ENCODE results near the gene SMAD4. TPM values are rescaled to one million over a fixed set of nuclear protein-coding genes. Genes with fewer than 3 reads are reported as not detected.

The SMAD4 gene
- total RNA-seq, 2 experiments from 2014 or later = 72.0 to 75.1 TPM

DNA sequence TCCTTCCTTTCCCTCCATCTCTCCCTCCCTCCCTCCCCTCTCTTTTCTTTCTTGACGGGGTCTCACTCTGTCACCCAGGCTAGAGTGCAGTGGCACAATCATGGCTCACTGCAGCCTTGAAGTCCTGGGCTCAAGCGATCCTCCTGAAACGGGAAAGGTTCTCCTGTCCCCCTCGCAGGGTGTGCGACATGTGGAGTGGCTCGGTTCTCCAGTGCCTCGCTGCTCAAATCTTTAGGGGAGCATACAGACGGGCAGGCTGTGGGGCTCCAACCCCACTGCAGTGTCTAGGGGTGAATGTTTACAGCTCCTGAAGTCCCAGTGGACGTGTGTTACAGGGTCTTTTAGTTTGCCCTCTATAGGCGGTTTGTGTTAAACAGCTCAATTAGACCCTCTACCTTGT, 93.5 kb downstream of the SMAD4 start:
- Mint-ChIP-seq H3K4me1 (ENCODE audit: low read depth) (no peaks in the 10 kb centered on the region), H3K27me3 (ENCODE audit: low read depth) (no peaks in the 10 kb centered on the region), H3K9me3 (no peaks in the 10 kb centered on the region), H3K4me3 (no peak overlapping the region), H3K36me3 (ENCODE audit: low read depth) (no peaks in the 10 kb centered on the region), H3K27ac (no peak overlapping the region)
- CTCF ChIA-PET = no interaction called here
- intact Hi-C loops (cut with micrococcal nuclease) = no loop called here
- no peak for DNase-seq

DNA sequence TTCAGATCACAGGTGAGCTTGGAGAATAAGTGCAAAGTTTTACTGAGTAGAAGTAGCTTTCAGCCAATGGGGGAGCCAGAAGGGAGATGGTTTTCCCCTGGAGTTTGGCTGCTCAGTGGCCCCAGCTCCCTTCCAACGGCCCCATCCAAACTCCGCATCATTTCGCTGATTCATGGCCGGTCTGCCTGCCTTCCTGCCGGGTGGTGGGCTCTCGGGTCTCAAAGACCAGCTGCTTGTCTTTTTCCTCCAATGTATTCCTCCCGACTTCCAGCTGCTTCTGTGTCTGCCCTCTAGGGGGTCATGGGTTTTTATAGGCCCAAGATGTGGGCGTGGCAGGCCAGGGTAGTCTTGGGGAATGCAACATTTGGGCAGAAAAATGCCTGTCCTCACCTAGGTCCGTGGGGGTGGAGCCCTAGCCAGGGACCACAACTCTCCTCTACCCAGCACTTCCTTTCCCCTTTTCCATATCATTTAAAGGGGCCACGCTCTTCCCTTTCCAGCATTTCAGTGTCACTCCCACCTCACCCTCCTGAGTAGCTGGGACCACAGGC, 94.0 kb downstream of the SMAD4 start:
- Mint-ChIP-seq H3K9me3 (no peaks in the 10 kb centered on the region), H3K4me1 (ENCODE audit: low read depth) (no peaks in the 10 kb centered on the region), H3K4me3 (no peak overlapping the region), H3K27me3 (ENCODE audit: low read depth) (no peaks in the 10 kb centered on the region), H3K27ac (no peak overlapping the region), H3K36me3 (ENCODE audit: low read depth) (no peaks in the 10 kb centered on the region)
- CTCF ChIA-PET = no interaction called here
- intact Hi-C loops (cut with micrococcal nuclease) = no loop called here
- no peak for DNase-seq

DNA sequence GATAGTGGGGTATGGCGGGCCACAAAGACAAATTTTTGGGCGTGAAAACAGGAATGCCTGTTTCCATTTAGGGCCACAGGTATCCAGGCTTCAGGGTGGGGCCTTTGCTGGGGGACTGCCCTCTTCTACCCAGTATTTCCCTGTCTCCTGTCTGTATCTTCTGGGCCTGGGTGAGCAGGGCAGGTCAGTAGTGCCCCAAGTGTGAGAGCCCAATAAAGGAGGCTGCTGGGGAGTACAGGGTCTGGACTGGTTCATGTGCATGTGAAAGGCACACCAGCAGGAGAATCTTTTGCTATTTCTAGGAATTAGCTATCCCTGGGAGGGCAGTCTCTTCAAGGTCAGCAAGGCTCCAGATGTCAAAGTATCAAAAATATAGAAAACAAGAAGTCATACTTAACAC, 96.0 kb downstream of the SMAD4 start:
- H3K4me3 Mint-ChIP-seq = no peak overlapping the region
- no peak overlapping the region for H3K27ac Mint-ChIP-seq
- CTCF ChIA-PET = interaction anchor here (0.6 kb wide), 1 partner anchor 801 kb away, joined by 5 read pairs; no protein-coding TSS in a partner anchor
- no peaks in the 10 kb centered on the region for H3K27me3 Mint-ChIP-seq (ENCODE audit: low read depth)
- H3K9me3 Mint-ChIP-seq = no peaks in the 10 kb centered on the region
- H3K36me3 Mint-ChIP-seq (ENCODE audit: low read depth) = no peaks in the 10 kb centered on the region
- intact Hi-C loops (cut with micrococcal nuclease) = no loop called here
- no peaks in the 10 kb centered on the region for H3K4me1 Mint-ChIP-seq (ENCODE audit: low read depth)
- no peak for DNase-seq

DNA sequence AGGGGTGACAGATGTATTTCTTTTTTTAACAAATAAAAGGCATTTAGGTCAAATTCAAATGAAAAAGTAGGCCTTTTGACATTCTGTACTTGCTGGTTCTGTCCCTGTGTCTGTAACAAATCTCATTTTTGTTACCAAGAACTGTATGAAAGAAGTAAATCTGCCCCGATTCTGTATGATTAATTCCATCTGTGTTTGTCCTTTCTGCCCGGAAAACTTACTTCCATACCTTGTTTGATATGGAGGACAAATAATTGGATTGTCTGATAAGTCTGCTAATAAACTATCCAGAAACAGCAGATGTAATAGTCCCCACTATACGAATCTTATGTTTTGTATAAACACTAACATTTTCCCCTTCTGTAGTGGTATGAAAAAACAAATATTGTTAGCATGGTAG, 97.7 kb downstream of the SMAD4 start:
- Mint-ChIP-seq H3K27ac (no peak overlapping the region), H3K4me1 (ENCODE audit: low read depth) (no peaks in the 10 kb centered on the region), H3K27me3 (ENCODE audit: low read depth) (no peaks in the 10 kb centered on the region), H3K9me3 (no peaks in the 10 kb centered on the region), H3K36me3 (ENCODE audit: low read depth) (no peaks in the 10 kb centered on the region), H3K4me3 (no peak overlapping the region)
- no peak for DNase-seq
- CTCF ChIA-PET = interaction anchor here (0.6 kb wide), 1 partner anchor 206 kb away, joined by 3 read pairs; no protein-coding TSS in a partner anchor
- intact Hi-C loops (cut with micrococcal nuclease) = no loop called here

DNA sequence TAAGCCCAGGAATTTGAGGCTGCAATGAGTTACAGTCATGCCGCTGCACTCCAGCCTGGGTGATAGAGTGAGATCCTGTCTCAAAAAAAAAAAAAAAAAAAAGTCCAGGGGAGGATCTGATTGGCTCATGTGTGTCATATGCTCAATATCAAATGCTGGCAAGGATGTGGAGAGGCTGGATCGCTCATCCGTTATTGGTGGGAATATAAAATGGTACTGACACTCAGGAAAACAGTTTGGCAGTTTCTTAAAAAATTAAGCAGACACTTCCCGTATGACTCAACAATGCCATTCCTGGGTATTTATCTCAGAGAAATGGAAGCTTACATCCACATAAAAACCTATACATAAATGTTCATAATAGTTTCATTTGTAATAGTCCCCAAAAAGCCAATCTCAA, 98.5 kb downstream of the SMAD4 start:
- no peaks in the 10 kb centered on the region for H3K9me3 Mint-ChIP-seq
- H3K27ac Mint-ChIP-seq = no peak overlapping the region
- no peaks in the 10 kb centered on the region for H3K4me1 Mint-ChIP-seq (ENCODE audit: low read depth)
- H3K27me3 Mint-ChIP-seq (ENCODE audit: low read depth) = no peaks in the 10 kb centered on the region
- CTCF ChIA-PET = interaction anchor here (1.0 kb wide), 1 partner anchor 22 kb away, joined by 3 read pairs; no protein-coding TSS in a partner anchor
- DNase-seq = no peak
- intact Hi-C loops (cut with micrococcal nuclease) = no loop called here
- H3K36me3 Mint-ChIP-seq (ENCODE audit: low read depth) = no peaks in the 10 kb centered on the region
- H3K4me3 Mint-ChIP-seq = no peak overlapping the region

DNA sequence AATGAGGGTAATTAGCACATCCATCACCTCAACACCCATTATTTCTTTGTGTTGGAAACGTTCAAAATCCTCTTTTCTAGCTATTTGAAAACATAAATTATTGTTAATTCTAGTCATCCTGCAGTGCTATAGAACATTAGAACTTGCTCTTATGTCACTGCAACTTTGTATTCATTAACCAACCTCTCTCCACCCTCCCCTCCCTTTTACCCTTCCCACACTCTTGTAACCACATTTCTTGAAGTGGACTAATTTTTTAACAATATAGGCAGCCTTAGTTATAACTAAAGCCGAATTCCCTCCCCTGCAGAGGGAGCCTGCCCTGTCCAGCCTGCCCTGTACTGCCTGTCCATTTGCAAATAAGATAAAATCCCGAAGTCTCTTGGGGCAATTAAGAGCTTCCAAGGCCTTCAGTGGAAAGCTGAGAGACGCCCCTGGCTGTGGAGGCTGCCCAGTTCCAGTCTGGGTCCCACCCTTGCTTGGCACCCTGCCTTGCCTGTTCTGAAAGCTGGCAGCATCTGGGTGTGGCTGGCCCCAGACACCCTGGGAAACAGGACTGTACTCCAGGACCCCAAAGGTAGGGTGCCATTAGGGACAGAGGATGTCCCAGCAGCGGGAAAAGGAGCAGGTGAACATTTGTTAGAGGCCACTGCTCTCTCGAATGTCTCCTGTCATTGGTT, 102.4 kb downstream of the SMAD4 start:
- CTCF ChIA-PET = interaction anchor here (2.5 kb wide), 1 partner anchor 22 kb away, joined by 11 read pairs; no protein-coding TSS in a partner anchor
- Mint-ChIP-seq H3K27ac (no peak overlapping the region), H3K9me3 (no peaks in the 10 kb centered on the region), H3K4me1 (ENCODE audit: low read depth) (no peaks in the 10 kb centered on the region), H3K4me3 (no peak overlapping the region), H3K27me3 (ENCODE audit: low read depth) (no peaks in the 10 kb centered on the region), H3K36me3 (ENCODE audit: low read depth) (no peaks in the 10 kb centered on the region)
- intact Hi-C loops (cut with micrococcal nuclease) = no loop called here
- DNase-seq = no peak

DNA sequence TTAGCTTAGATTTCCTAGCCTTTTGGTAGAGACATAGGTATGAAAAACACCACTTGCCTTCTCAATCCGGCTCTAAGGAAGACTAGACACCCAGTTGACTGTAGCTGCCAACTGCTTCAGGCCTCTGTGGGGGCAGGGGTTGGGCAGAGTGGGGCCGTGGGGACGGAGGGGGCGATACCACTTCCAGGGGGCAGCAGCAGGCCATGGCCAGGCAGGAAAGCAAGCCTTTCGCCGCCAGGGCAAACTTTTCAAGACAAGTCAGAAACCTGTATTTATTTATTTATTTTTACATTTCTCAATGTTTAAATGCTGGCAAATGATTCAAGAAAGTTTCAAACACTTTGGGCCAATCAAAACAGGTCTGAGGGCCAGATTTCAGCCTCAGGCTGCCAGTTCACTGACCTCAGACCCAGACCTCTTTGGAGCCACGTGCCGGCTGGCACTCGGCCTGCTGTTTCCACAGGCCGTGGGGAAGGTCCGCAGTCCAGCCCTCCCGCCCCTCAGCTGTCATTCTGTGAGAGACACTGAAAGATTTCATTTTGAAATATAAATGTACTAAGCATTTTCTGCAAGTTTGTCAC, 103.7 kb downstream of the SMAD4 start:
- Mint-ChIP-seq H3K4me3 (no peak overlapping the region), H3K27ac (no peak overlapping the region), H3K9me3 (no peaks in the 10 kb centered on the region), H3K36me3 (ENCODE audit: low read depth) (no peaks in the 10 kb centered on the region), H3K27me3 (ENCODE audit: low read depth) (no peaks in the 10 kb centered on the region), H3K4me1 (ENCODE audit: low read depth) (no peaks in the 10 kb centered on the region)
- CTCF ChIA-PET = interaction anchor here (0.6 to 2.5 kb wide), 3 partner anchors 23 to 51 kb away, joined by 3 to 11 read pairs (median 3); no protein-coding TSS in a partner anchor
- intact Hi-C loops (cut with micrococcal nuclease) = no loop called here
- no peak for DNase-seq

Other genes with a start within 250 kb of the SMAD4 start
- gene MRO, start 210.2 kb upstream of the SMAD4 start, total RNA-seq = not detected
- 100 to 1,000 TPM; 137 to 146 TPM for gene ME2, start 151.1 kb upstream of the SMAD4 start, total RNA-seq
- gene ELAC1, start 62.2 kb upstream of the SMAD4 start, total RNA-seq = 1 to 10 TPM; 2.7 to 4.0 TPM
- 10 to 100 TPM; 50.9 to 52.4 TPM for gene MEX3C, start 167.5 kb downstream of the SMAD4 start, total RNA-seq

Data from activated naive CD4-positive, alpha-beta T cell treated with anti-CD3 and anti-CD28 coated beads for 36 hours (primary cell).